SKM-1 (cell line): ENCODE data around the gene ZNF775.

Source experiments
- DNase-seq: peaks from one replicate; lab custom pipeline; 2025; ENCODE audit not compliant: unreplicated experiment; lab: John Stamatoyannopoulos, UW

ZNF775 gene

DNA sequence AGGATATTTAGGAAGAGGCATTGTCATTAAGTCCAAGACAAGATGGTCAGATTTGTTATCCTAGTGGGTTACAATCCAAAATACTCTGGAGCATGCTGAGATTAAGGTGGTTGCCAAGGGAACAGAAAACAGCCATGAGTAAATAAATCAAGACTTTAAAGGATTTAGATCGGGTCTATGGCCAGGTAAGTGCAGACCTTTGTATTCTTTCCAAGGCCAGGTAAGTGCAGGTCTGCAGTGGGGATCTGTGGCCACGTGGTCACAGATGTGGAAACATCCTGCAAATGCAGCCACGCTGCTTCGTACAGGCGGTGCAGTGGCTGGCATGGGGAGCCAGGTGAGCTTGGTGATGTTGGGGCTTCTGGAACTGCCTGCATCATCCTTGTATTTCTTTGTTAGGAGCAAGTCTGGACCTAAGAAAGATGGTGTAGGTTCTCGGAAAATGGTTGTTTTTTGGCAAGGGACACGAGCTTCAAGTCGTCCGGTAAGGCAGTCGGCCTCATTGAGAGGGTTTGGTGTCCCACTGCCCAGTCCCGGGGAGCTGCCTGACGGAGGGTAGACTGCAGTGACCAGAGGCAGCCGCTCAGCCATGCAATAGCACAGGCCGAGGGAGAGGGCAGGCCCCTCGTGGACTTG lies 21.8 kb downstream of the ZNF775 start:
- no peak for DNase-seq

DNA sequence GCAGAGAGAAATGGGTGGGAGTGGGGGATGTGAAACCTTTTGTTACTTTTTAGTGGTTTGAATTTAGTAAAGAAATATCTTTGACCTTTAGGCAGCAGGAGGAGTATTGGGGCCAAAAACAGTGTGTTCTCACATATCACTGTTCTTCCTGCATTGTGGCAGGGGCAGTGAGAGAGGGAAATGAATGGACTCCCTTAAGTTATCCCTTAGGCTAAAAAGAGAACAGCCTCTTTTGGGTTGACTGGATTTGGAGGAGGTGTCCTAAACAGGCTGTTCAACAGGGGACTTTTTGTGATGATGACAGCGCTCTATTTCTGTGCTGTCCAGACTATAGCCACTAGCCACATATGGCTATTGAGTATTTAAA lies 22.3 kb downstream of the ZNF775 start:
- DNase-seq, result no peak

DNA sequence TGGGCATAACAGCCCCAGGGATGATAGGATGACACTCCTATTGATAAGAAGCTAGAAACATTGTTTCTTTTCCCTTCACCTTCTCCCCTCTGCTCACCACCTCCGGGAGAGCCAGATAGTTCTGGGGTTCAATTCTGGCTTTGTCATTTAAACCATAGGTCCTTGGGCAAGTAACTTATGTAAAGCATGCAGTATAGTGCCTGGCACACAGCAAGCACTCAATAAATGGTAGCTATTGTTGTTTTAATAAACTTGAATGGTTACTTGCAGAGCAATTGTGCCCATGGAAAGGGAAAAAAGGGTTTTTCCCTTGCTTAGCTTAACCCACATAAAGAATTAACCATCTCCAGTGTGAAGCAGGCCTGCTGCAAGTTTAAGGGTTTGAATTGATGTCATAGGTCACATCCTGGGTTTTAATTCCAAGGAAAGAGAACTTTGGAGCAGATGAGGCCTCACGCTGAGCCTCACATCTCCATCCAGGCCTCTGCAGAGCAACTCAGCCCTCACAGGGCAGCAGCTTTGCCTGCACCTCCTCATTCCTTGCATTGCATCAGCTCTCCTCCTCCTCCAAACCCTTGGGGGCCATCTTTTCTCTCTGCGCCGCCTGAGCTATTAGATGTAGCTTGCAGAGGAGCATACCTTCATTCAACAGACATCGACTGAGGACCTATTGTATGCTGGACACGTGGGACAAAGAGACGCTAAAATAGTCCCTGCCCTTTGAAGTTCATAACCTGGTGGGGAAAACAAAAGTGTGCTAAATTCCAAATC lies 22.9 kb downstream of the ZNF775 start:
- no peak for DNase-seq

DNA sequence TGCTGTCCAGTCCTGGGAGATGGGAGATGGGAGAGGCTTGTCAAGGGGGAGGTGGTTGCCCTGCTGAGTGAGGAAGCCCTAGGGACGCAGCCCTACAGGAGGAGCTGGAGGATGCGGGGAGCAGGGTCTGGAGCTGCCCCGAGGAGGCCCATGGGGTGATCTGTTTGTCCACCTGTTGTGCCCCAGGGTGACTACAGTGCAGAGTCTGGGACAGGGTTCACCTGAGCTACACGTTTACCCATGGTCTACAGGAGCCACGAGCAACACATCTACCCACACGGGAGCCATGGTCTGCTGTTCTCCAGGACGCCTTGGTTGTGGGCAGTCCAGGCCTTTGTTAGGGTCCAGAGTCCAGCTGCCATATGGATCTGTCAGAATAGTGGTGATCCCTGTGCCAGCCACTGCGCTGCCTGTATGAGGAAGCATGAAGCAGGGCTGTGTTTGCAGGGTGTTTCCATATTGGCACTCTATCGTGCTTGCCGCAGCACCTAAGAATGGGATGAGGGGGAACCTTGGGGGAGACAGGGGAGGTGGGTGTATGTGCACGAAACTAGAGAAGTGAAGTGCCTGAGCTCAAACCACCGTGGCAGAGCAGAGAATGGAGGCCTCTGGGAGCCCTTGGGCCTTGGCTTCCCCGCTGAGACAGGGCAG lies 23.7 kb downstream of the ZNF775 start:
- no peak for DNase-seq

DNA sequence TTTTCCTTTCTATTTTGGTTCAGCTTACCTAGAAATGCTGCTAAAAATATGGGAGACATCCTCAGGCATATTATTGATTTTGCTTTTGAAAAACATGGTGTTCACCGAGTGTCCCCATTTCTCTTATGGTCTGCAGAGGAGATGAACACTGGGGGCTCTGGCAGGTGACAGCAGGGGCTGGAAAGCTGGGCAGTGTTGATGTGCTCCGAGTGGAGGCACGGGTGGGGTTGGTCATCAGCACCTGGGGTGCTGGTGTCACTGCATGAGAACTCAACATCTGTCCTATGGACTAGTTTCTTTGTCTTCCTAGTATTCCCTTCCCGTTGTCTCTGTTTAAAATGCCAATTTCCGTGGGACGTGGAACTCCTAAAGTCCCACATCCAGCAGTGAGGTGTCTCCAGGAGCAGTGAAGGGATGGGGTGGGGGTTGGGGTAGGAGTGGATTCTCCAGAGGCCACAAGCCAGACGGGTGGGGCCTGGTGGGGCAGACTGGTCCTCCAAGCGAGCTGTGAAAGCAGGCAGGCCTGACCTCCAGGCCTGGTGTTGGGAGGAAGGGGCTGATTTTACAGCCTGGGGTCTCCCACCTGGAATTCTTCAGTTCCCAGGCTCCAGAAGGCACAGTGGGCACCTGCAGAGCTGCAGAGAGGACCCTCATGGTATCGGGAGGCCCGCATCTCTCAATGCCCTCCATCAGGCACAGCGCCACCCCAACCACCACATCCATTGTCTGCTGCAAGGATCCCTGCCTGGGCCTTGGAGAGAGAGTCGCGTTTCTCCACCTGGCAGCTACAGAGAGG lies 24.4 kb downstream of the ZNF775 start:
- no peak for DNase-seq

DNA sequence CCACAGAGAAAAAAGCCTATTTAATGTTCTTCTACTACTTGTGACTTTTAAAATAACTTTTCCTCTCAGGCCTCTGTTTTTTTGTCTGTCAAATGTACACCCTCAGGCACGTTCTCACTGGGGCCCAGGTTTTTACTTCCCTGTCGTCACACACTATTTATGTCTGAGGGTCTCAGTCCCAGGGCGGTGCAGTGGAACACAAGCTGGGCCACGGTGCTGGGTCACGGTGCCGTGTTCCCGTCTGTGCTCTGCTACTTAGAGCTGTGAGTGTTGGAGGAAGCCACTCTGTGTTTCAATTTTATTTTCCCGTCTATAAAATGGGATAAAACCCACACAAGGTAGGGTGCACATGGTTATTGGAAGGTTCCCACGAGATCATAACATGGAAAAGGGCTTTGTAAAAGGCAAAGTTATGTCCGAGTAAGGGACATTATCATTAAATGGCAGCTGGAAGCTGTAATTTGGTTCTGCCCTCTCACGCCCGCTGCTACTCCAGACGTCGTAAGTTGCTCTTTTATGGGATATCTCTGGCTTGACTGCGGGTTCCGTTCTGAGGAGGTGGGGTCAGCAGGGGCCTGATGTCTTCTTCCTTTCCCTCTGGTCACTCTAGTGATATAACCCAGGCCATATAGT lies 25.2 kb downstream of the ZNF775 start:
- no peak for DNase-seq

DNA sequence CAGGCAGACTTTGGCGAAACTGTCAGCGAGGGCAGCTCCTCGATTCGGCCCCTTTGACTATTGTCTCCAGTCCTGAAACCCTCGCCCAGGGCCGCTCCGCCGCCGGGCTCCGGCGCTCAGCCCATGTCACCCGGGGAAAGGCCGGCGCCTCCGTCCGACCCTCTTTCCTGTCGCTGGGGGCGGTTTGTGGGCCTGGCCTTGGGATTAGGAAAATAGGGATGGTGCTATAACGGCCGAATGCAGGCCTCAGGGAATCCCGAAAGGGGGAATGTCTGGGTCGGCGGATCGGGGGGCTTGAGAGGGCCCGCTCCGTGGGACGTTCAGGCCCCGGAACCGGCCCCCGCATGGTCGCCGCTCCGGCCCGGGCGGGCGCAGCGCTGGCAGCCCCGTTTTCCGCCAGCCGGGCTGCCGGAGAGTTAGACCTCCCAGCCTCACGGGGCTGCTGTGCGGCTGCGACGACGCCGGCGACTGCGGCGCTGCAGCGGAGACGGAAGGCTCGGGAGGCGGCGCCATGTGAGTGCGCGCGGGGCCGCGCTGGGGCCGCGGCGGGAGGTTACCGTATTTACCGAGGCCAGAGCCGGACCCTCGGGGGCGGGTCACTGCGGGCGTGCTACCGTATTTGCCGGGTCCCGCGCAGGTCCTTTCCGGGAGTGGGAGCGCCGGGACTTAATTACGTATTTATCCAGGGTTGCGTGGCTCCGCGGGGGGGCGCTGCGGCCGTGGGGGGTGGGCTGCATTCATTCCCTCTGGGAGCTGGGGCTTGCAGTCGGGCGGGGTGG lies 25.9 kb downstream of the ZNF775 start:
- DNase-seq, result no peak

DNA sequence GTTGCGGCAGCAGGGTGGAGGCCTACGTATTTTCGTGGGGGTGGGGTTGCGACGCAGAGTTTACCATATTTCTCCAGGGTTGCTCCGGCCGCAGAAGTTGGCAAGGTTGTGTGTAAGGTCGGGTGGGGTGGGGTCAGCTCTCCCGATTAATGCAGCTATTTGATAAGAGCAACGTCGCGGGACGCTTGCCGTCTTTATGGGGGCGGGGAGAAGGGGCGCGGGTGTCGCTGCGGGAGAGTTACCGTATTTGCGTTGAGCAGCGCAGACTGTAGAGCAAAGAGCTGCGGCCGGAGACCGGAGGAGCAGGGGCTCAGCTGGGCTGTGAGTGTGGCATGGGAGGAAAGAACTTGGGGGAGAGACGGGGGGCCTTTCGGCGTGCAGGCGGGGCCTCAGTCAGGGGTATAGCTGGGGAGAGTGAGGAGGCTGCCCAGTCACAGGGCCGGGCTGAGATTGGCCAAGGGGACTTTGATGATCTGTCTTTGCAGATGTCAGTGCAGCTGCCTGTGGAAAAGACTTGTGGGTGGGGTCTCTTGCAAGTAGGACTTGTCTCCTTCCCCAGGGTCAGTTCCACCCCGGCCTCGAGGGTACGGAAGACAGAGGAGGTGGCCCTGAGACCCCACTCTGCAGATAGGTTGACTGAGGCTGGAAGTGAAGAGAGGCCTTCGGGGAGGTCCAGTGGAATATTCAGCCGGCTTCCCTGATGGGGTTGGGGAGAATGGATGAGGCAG lies 26.6 kb downstream of the ZNF775 start:
- no peak for DNase-seq

DNA sequence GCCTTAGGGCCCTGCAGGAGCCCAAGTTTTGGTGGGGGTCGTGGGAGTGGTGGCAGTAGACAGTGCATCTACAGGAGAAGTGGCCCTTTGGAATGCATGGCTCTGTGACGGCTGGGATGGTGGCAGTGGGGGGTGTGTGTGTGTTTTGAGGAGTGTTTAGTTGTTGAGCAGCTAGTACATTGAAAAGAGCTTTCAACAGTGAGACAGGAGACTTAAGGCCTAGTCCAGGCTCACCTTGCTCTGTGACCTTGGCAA lies 27.1 kb downstream of the ZNF775 start:
- no peak for DNase-seq

DNA sequence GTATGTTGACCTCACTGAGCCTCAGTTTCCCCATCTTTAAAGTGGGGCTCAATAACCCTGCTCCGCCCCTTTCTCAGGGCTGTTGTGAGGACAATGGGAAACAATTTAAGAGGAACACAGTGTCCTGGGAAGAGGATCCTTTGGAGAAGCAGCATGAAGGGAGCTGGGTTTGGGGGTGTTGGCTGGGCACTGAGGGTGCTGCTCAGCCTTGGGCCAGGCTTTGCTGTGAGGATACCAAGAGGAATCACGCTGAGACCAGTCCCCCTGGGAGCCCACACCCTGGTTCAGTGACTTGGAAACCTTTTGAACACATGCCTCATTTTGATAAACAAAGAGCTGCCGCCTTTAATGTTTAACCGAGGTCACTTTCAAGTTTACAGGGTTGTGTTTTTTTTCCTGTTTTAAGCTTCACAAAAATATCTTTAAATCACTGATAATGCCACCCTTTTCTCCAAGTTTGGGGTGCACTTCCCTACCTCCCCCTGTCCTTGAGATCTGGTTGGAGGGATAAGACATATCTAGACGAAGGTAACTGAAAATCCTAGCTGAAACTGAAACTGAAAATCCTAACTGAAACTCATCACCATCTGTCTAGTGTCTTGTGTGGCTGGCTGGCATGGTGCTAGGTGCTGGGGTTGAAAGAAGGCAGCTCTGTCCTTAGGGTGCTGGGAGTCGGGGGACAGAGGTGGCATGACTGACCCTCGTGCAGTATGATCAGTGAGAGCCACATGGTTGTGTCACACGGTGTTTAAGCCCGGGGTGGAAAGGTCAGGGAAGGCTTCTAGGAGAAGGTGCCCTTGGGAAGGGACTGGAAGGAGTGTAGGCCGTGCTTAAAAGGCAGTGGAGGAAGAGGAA lies 27.7 kb downstream of the ZNF775 start:
- DNase-seq, result no peak

DNA sequence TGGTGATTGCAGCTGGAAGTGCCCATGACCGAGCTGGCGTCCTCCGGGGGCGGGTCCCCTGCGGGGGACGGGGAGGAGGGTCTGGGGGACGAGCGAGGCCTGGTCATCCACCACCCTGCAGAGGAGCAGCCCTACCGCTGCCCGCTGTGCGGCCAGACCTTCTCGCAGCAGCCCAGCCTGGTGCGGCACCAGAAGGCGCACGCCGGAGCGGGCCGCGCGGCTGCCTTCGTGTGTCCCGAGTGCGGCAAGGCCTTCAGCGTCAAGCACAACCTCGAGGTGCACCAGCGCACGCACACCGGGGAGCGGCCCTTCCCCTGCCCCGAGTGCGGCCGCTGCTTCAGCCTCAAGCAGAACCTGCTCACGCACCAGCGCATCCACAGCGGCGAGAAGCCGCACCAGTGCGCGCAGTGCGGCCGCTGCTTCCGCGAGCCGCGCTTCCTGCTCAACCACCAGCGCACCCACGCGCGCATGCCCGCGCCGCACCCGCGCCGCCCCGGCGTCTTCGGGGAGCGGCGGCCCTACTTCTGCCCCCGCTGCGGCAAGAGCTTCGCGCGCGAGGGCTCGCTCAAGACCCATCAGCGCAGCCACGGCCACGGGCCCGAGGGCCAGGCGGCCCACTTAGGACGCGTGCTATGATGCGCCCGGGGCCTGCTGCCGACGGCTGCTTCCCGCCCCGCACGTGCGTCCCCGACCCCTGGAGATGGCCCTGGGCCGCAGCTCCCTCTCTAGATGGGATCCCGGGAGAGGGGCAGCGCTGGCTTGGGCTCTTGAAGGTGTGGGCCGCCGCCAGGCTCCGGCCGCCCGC lies 28.7 kb downstream of the ZNF775 start:
- no peak for DNase-seq

DNA sequence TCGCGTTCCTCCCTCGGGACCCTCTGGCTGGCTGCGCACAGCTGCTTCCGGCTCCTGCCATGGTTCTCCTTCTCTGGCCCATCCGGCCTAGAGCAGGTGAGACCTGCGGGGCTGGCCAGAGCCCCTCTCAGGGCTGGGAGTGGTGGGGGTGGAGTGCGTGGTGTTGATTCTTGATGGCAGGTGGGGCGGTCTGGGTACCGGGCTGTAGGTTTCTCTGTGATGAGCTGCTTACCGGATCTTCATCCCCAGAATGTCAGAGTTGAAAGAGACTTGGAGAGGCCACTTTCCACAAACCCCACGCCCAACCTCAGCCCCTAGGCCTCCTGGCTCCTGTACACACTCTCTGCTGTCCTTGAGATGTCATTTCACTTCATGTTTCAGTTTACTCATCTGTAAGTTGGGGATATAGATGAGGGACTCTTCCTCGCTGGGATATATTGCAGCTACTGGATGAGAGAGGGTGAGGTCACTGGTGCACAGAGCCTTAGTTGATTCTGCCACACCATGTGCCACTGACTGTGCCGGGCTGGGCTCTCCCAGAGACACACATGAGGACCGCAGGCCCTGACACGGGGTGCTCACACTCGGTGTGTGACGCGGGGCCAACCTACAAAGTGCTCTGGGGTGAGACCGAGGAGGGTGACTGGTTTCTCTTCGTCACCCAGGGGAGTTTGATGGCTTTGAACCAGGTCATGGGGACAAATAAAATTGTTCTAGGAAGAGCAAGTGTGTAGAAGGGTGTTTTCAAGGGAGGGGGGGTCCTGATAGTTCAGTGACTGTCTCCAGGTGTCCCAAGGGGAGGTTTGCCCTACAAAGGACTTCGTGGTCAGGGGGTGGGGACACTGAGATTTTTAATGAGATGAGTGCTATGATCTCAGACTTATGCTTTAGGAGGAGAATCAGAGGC lies 29.5 kb downstream of the ZNF775 start:
- DNase-seq, result no peak

DNA sequence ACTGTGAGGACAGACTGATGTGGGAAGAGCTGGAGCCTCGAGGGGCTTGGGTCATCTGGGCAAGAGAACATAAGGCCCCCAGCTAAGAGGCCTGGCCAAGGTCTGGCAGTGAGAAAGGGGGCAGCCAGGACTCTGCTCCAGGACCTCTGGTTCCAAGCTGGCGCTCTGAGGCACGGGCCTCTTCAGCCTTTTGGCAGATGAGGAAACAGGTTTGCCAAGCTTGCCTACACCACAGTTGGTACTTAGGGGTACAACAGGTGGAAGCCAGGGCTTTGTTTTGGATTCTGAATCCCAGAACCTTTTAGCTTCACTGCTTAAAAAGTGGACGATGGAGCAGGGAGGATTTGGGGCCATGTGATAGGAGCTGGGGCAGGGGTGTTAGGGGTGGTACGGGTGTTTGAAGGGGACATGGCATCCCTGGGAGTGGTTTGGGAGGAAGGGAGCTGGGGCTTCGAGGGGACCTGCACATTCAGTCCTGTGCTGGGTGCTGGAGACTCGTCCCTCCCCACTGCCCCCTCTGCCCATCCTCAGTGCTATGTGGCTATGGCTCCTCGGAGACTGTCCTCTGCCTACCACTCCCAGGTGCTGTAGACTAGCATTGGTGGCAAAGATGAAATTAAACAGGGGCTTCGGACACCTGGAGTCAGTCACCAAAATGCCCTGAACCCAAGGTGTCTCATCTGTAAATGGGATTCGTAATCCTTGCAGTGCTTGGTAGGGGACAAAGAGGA lies 30.3 kb downstream of the ZNF775 start:
- DNase-seq, result no peak

DNA sequence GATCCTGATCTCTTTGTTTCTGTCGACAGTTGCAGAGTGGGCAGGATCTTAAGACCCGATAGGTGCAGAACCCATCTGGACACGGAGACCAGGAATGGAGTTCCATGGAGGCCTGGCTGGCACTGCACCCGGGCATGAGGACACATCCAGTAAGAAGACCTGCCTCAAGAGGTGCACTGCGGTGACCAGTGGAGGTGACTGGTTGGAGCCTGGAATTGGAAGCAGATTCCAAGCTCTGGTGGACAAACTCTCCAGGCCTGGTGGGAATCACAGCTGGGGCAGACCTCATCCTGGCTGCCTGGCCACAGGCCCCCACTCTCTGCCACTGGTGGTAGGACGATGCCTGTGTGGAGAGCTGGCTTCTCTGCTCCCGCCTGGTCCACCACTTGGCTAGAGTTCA lies 31.0 kb downstream of the ZNF775 start:
- DNase-seq, result no peak

DNA sequence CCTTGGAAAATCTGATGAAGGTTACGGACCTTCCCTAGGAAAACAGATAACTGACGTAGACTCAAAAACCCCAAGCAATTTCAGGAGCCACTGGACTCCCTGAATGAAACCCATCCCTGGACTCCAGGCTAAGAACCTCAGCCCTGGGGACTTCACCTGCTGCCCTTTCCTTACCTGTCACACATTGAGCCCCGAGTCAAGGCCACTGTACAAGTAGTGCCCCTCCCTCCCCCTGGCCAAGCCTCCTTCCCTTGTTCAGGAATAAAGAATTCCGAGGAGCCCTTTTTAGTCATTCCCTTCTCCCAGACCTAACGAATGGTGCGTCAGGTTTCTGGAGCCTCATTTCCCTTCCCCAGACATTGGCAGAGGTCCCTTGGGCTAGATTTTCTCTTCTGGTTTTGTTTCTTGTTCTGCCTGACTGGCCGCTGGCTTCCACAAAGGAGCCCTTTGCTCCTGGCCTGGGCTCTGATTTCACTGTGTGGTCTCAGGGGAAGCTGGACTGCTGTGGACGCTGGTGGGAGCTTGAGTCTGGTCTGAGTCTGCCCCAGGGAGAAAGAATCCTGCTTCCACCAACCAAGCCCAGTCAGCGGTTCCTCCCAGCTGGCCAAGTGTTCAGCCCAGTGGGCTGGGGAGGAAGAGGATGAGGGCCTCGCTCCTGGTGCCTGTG lies 31.7 kb downstream of the ZNF775 start:
- no peak for DNase-seq

DNA sequence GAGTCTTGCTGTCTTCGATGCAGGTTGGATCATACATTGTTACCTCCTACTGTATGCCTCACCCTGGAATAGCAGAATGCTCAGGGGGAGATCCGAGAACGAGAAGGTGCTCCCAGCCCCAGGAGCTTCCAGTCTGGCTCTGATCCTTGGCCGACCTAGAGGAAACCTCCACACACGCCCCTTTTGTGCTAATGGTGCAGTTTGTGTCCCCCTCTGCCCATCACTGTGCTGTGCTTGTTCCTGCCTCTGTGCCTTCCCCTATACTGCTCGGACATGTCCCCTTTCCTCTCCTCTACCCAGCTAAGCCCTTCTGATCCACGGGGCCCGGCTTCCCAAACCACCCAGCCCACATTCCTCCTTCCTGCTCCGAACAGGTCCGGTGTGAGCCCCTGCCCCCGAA lies 32.5 kb downstream of the ZNF775 start:
- DNase-seq, result no peak
